H1 (cell line): ENCODE data around the gene CCDC88C. TPM values are rescaled to one million over a fixed set of nuclear protein-coding genes. Genes with fewer than 3 reads are reported as not detected.
A peak's percentile ranks its signal among the peaks of the same experiment; 100 is the strongest.

Source experiments
- ASH2L ChIP-seq: fragments of 200-600, 300-600 bp; sonication (generic); IDR thresholded peaks from one replicate; pipeline ENCODE4 v1.7.1; 2017; ENCODE audit warnings: low read length
- ATF3 ChIP-seq: IDR thresholded peaks from 2 replicates; pipeline ENCODE4 v1.6.1; 2011; ENCODE audit warnings: low read depth, mild to moderate bottlenecking, low read length; ENCODE audit not compliant: insufficient read depth
- CBX5 ChIP-seq: fragments of 300-800, 300-1000 bp; sonication (generic); IDR thresholded peaks from 2 replicates; pipeline ENCODE4 v1.7.1; 2016; ENCODE audit warnings: antibody characterized with exemption, low read length, low read depth
- CREB1 ChIP-seq: IDR thresholded peaks from 2 replicates; pipeline ENCODE4 v1.6.1; 2012; ENCODE audit warnings: inconsistent platforms
- EZH2 ChIP-seq: fragments of 200-600 bp; sonication (generic); IDR thresholded peaks from 2 replicates; pipeline ENCODE4 v1.7.1; 2012; ENCODE audit warnings: low read depth, mild to moderate bottlenecking, moderate library complexity, low read length, inconsistent platforms; ENCODE audit not compliant: severe bottlenecking
- HDAC2 ChIP-seq, 2 experiments: fragments of 300-600 bp in 1 of 2; sonication (generic) in 1 of 2; IDR thresholded peaks; 2 replicates each; pipeline ENCODE4 v1.6.1; 2011 to 2012; ENCODE audit warnings: low read depth in 2 of 2, low read length in 2 of 2, mild to moderate bottlenecking in 2 of 2, moderate library complexity in 2 of 2, borderline replicate concordance in 1 of 2, inconsistent platforms in 1 of 2
- KDM5A ChIP-seq: fragments of 200-600 bp; IDR thresholded peaks from 2 replicates; pipeline ENCODE4 v1.7.1; 2012; ENCODE audit warnings: mild to moderate bottlenecking, low read length, inconsistent platforms, mixed read lengths
- MAX ChIP-seq: IDR thresholded peaks from 2 replicates; pipeline ENCODE4 v1.6.1; 2012; ENCODE audit warnings: inconsistent platforms
- NRF1 ChIP-seq: IDR thresholded peaks from 2 replicates; pipeline ENCODE4 v1.6.1; 2011; ENCODE audit warnings: mild to moderate bottlenecking, low read depth, low read length, improper control_type of control experiment
- RAD21 ChIP-seq, 2 experiments: IDR thresholded peaks in 1 of 2; conservative IDR thresholded peaks in 1 of 2; 2 replicates each; pipeline ENCODE4 v1.6.1; 2011; ENCODE audit warnings: low read depth in 2 of 2, low read length in 2 of 2, improper control_type of control experiment in 1 of 2, inconsistent platforms in 1 of 2, mild to moderate bottlenecking in 1 of 2, moderate library complexity in 1 of 2
- SAP30 ChIP-seq: fragments of 300-600 bp; sonication (generic); IDR thresholded peaks from 2 replicates; pipeline ENCODE4 v1.7.1; 2012; ENCODE audit warnings: low read length, moderate library complexity, mild to moderate bottlenecking, inconsistent platforms; ENCODE audit not compliant: insufficient read depth, insufficient replicate concordance
- SP1 ChIP-seq: IDR thresholded peaks from 2 replicates; pipeline ENCODE4 v1.6.1; 2011; ENCODE audit warnings: low read depth, low read length
- SRF ChIP-seq: IDR thresholded peaks from 2 replicates; pipeline ENCODE4 v1.6.1; 2011; ENCODE audit warnings: mild to moderate bottlenecking, low read depth, low read length, moderate library complexity
- TCF12 ChIP-seq: IDR thresholded peaks from 2 replicates; pipeline ENCODE4 v1.6.1; 2011; ENCODE audit warnings: low read depth, mild to moderate bottlenecking, low read length
- polyA plus RNA-seq, 7 experiments: library from polyadenylated mRNA; depleted of rRNA in 3 of 7; stranded (reverse) in 5 of 7; unstranded in 2 of 7; fragments of >200 nt in 5 of 7; fragments of 200-250 nt in 2 of 7; gene quantifications; 1 replicate in 5 of 7; 2 replicates in 1 of 7; 4 replicates in 1 of 7; pipeline versions ENCODE4 v1.2.1 to v1.2.3, GENCODE V29; 2011 to 2013; ENCODE audit warnings: missing spikeins in 2 of 7, mixed read lengths in 2 of 7
- total RNA-seq: library from RNA; stranded (reverse); fragmentation: NEBNext Ultra II Directional; extraction: Animal tissue kit (Norgen Biotek cat#: 25700); gene quantifications from 2 replicates; pipeline ENCODE4 v1.2.1, GENCODE V29; 2021

Gene CCDC88C
- total and polyA plus RNA-seq, 2 of the 8 experiments (the other 6 are each of a cell fraction or from before 2014, with no cell fraction given), result 10.3 to 57.7 TPM

GRCh38 chr14:91354979-91355685 is 62.5 kb downstream of the CCDC88C start (continued):
- TF ChIP-seq EZH2 (no peak), SRF (no peak), SP1 (no peak), TCF12 (no peak), SAP30 (no peak), HDAC2 (IDR thresholded peaks at IDR 0.05; ENCODE audit: borderline replicate concordance in 1 of 2, low read depth in 2 of 2, low read length in 2 of 2) (no peak), CBX5 (no peak), MAX (peak; percentile 47), CREB1 (no peak), KDM5A (no peak), ASH2L (no peak), ATF3 (no peak), RAD21 (IDR thresholded peaks at IDR 0.05 in 1 of 2, conservative IDR thresholded peaks at IDR 0.05 in 1 of 2; ENCODE audit: low read depth in 2 of 2, low read length in 2 of 2) (peak; percentile 69 to 75), NRF1 (no peak)
